ENCODE measurements around the gene TMEM242. TPM values are rescaled to one million over a fixed set of nuclear protein-coding genes. Genes with fewer than 3 reads are reported as not detected.

The TMEM242 gene
- polyA plus RNA-seq, 1 donor: 10.4 TPM

DNA sequence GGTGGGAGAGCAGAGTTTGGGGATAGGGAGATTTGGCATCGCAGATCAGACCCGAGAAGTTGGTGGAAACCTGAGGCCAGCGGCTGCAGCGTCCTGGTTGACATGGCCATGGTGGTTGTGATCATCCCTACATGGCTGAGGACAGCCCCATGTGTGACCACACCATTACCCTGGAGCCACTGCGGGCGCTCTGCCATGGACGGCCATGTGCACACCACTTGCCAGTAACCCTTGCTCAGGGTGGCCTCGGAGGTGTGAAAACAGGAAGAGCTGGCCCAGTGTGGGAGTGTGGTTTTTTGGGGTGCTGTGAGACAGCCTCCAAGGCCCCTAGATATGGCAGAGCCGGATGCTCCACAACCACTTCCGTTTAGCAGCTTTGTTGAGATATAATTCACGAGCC lies 64.4 kb downstream of the TMEM242 start:
- Histone ChIP-seq H3K9me3 (ENCODE audit: control insufficient read depth, low read depth, low read length) (no peaks in the 10 kb centered on the region), H3K36me3 (ENCODE audit: control insufficient read depth, insufficient read depth, low read length) (no peaks in the 10 kb centered on the region), H3K4me1 (ENCODE audit: control insufficient read depth, insufficient read depth, low read length) (no peaks in the 10 kb centered on the region), H3K4me3 (ENCODE audit: low read length) (no peak overlapping the region), H3K27ac (ENCODE audit: low read length) (no peak overlapping the region), H3K27me3 (ENCODE audit: control insufficient read depth, insufficient read depth, low read length) (no peaks in the 10 kb centered on the region)
- DNase-seq: no peak
- WGBS (ENCODE audit: insufficient coverage, low lambda C conversion rate): no CpG with 5 or more reads among the region's 11 CpGs

DNA sequence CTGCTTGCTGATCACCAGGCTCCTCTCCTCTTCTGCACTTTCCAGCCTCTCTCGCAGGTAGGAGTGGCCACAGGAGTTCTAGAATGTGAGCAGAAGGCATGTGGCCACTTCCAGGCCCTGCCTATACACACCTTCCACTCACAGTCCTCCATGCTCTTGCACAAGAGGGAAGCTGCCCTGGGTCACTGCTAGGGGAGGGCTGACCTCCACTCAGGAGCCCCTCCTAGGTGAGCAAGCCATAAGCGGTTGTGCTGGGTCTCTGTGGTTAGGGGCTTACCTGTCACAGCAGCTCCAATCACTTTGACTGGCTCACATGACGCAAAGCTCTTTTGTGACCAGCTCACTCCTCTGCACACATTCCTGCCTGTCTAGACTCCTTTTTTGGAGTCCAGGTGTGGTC lies 68.2 kb downstream of the TMEM242 start:
- DNase-seq: no peak
- Histone ChIP-seq H3K9me3 (ENCODE audit: control insufficient read depth, low read depth, low read length) (no peaks in the 10 kb centered on the region), H3K27ac (ENCODE audit: low read length) (no peak overlapping the region), H3K4me1 (ENCODE audit: control insufficient read depth, insufficient read depth, low read length) (no peaks in the 10 kb centered on the region), H3K4me3 (ENCODE audit: low read length) (no peak overlapping the region), H3K27me3 (ENCODE audit: control insufficient read depth, insufficient read depth, low read length) (peaks cover 2% of the 10 kb centered on the region), H3K36me3 (ENCODE audit: control insufficient read depth, insufficient read depth, low read length) (no peaks in the 10 kb centered on the region)
- WGBS (ENCODE audit: insufficient coverage, low lambda C conversion rate): no CpG with 5 or more reads among the region's 3 CpGs

DNA sequence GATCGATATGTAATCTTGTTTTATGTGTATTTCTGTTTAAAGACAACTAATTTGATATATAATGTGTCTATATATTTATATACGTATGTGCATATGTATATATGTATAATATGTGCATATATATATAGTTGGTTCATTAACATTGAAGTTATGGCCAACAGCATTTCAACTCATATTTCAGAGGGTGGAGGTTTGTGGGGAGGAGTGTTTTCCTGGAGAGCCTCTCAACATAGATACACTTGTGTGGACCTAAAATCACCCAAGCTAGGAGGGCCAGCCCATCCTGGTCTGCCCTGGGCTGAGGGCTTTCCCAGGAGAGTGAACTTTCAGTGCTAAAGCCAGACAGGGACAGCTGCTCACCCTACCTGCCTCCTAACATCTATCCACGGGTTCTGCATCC lies 68.8 kb downstream of the TMEM242 start:
- Histone ChIP-seq H3K4me3 (ENCODE audit: low read length) (no peak overlapping the region), H3K36me3 (ENCODE audit: control insufficient read depth, insufficient read depth, low read length) (no peaks in the 10 kb centered on the region), H3K27ac (ENCODE audit: low read length) (no peak overlapping the region), H3K9me3 (ENCODE audit: control insufficient read depth, low read depth, low read length) (no peaks in the 10 kb centered on the region), H3K4me1 (ENCODE audit: control insufficient read depth, insufficient read depth, low read length) (no peaks in the 10 kb centered on the region), H3K27me3 (ENCODE audit: control insufficient read depth, insufficient read depth, low read length) (peaks cover 2% of the 10 kb centered on the region)
- 100% methylated on average over 2 of the region's 3 CpGs for whole genome bisulfite sequencing (ENCODE audit: insufficient coverage, low lambda C conversion rate)
- DNase-seq: no peak

DNA sequence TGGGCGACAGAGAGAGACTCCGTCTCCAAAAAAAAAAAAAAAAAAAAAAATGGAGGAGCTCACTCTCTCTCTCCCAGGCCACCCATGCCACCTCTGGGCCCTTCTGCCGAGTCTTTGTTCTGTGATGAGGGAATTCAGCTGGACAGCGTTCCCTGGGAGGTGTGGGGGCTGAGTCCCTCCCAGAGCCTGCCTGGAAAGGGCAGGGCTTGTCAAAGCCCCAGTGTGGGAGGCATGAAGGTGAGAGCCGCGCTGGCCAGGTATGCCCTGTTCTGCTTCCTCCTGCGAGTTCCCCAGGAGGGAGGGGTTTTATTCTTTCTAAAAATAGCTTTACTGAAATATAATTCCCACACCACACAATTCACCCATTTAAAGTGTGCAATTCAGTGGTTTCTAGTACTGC lies 69.6 kb downstream of the TMEM242 start:
- H3K9me3 ChIP-seq (ENCODE audit: control insufficient read depth, low read depth, low read length): no peaks in the 10 kb centered on the region
- WGBS (ENCODE audit: insufficient coverage, low lambda C conversion rate): no CpG with 5 or more reads among the region's 7 CpGs
- H3K27ac ChIP-seq (ENCODE audit: low read length): no peak overlapping the region
- H3K36me3 ChIP-seq (ENCODE audit: control insufficient read depth, insufficient read depth, low read length): no peaks in the 10 kb centered on the region
- H3K4me3 ChIP-seq (ENCODE audit: low read length): no peak overlapping the region
- H3K4me1 ChIP-seq (ENCODE audit: control insufficient read depth, insufficient read depth, low read length): no peaks in the 10 kb centered on the region
- no peak for DNase-seq
- peaks cover 2% of the 10 kb centered on the region for H3K27me3 ChIP-seq (ENCODE audit: control insufficient read depth, insufficient read depth, low read length)

DNA sequence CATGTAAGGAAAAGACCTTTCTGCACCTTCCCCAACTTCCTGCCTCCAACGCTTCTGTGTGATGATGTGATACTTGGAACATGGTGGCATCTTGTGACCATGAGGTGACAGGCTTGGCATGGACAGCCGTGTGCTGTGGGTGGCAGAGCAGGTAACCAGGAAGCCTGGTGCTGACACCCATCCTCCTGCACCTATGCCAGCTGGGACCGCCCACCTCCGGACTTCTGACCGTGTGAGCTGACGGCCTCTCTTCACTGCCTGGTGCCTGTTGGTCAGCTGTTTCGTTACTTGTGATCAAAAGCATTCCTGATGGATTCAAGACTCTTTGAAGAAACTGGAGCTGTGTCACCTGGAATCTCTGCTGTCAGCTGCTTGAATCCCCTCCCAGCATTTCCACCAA lies 70.3 kb downstream of the TMEM242 start:
- H3K4me3 ChIP-seq (ENCODE audit: low read length): no peak overlapping the region
- peaks cover under 1% of the 10 kb centered on the region for H3K9me3 ChIP-seq (ENCODE audit: control insufficient read depth, low read depth, low read length)
- no peaks in the 10 kb centered on the region for H3K4me1 ChIP-seq (ENCODE audit: control insufficient read depth, insufficient read depth, low read length)
- no CpG with 5 or more reads among the region's 7 CpGs for WGBS (ENCODE audit: insufficient coverage, low lambda C conversion rate)
- H3K36me3 ChIP-seq (ENCODE audit: control insufficient read depth, insufficient read depth, low read length): no peaks in the 10 kb centered on the region
- no peak for DNase-seq
- peaks cover 2% of the 10 kb centered on the region for H3K27me3 ChIP-seq (ENCODE audit: control insufficient read depth, insufficient read depth, low read length)
- H3K27ac ChIP-seq (ENCODE audit: low read length): no peak overlapping the region

DNA sequence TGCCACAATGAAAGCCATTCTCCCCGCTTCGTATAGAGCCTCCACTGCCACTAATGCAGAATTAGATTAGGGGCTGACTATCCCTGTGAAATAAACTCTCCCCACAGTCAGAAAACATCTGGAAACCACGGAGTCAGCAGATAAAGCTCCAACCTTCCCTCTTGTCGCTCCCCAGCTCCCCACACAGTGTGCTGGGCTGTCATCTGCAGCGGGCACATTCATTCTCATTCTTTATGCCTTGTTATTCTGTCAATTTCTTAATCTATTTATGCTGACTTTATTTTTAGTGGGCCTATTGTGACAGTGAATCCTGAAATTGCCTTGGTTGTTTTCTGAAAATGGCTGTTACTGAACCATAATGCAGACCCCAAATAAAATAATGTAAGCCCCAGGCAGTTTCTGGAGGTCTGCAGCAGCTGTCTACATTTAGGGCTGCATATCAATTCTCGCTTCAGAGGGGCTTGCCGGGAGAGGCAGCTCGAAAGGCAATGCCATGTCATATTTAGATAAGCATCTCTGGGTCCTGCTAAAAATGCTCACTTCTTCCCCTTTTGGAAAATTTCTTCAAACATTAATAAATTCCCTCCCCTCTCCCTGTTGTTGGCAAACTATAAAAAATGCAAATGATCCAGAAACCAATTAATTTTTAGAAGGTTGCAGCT lies 71.6 kb downstream of the TMEM242 start:
- H3K4me3 ChIP-seq (ENCODE audit: low read length): no peak overlapping the region
- no peaks in the 10 kb centered on the region for H3K4me1 ChIP-seq (ENCODE audit: control insufficient read depth, insufficient read depth, low read length)
- H3K9me3 ChIP-seq (ENCODE audit: control insufficient read depth, low read depth, low read length): peaks cover 4% of the 10 kb centered on the region
- no peak overlapping the region for H3K27ac ChIP-seq (ENCODE audit: low read length)
- no peaks in the 10 kb centered on the region for H3K36me3 ChIP-seq (ENCODE audit: control insufficient read depth, insufficient read depth, low read length)
- peaks cover 2% of the 10 kb centered on the region for H3K27me3 ChIP-seq (ENCODE audit: control insufficient read depth, insufficient read depth, low read length)
- no peak for DNase-seq
- WGBS (ENCODE audit: insufficient coverage, low lambda C conversion rate): 90% methylated on average over 2 of the region's 8 CpGs

DNA sequence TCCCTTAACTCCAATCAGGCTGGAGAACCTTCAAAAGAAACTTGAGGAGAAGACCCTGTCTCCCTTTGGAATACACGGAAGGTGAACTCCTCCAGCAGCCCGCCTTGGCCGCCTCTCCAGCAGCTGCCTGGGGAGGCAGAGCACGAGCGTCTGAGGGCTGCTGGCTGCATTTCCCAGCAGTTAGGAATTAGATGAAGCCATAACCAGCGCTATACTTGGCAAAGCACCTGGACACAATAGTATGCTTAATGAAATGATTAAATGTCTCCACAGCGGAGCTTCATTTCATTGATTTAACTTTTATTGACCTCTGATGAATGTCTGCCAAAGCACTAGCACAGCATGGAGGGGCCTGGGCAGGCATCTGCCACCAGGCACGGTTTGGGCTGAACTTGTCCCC lies 73.5 kb downstream of the TMEM242 start:
- WGBS (ENCODE audit: insufficient coverage, low lambda C conversion rate): no CpG with 5 or more reads among the region's 8 CpGs
- H3K4me3 ChIP-seq (ENCODE audit: low read length): no peak overlapping the region
- no peaks in the 10 kb centered on the region for H3K36me3 ChIP-seq (ENCODE audit: control insufficient read depth, insufficient read depth, low read length)
- no peaks in the 10 kb centered on the region for H3K4me1 ChIP-seq (ENCODE audit: control insufficient read depth, insufficient read depth, low read length)
- H3K9me3 ChIP-seq (ENCODE audit: control insufficient read depth, low read depth, low read length): peaks cover 7% of the 10 kb centered on the region
- H3K27me3 ChIP-seq (ENCODE audit: control insufficient read depth, insufficient read depth, low read length): peaks cover 2% of the 10 kb centered on the region
- DNase-seq: no peak
- no peak overlapping the region for H3K27ac ChIP-seq (ENCODE audit: low read length)

DNA sequence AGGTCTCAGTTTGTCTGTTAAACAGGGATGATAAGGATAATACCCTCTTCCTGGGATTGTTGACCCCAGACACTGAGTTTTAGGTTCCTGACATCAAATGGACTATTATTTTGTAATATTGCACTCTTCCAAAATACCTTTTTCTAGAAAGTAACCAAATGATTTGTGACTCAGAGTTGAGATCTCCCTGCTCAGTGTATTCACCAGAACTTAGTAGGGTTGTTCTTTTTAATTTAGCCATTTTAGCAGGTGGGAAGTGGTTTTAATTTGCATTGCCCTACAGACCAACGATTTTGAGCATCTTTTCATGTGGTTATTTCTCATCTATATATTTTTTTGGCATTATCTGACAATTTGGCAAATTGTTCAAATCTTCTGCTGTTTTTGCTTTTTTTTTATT lies 75.1 kb downstream of the TMEM242 start:
- Histone ChIP-seq H3K27me3 (ENCODE audit: control insufficient read depth, insufficient read depth, low read length) (peaks cover 2% of the 10 kb centered on the region), H3K27ac (ENCODE audit: low read length) (no peak overlapping the region), H3K9me3 (ENCODE audit: control insufficient read depth, low read depth, low read length) (peaks cover 7% of the 10 kb centered on the region), H3K4me3 (ENCODE audit: low read length) (no peak overlapping the region), H3K4me1 (ENCODE audit: control insufficient read depth, insufficient read depth, low read length) (no peaks in the 10 kb centered on the region), H3K36me3 (ENCODE audit: control insufficient read depth, insufficient read depth, low read length) (no peaks in the 10 kb centered on the region)
- DNase-seq: no peak
- WGBS (ENCODE audit: insufficient coverage, low lambda C conversion rate): 60% methylated on average over 1 of the region's 1 CpG

DNA sequence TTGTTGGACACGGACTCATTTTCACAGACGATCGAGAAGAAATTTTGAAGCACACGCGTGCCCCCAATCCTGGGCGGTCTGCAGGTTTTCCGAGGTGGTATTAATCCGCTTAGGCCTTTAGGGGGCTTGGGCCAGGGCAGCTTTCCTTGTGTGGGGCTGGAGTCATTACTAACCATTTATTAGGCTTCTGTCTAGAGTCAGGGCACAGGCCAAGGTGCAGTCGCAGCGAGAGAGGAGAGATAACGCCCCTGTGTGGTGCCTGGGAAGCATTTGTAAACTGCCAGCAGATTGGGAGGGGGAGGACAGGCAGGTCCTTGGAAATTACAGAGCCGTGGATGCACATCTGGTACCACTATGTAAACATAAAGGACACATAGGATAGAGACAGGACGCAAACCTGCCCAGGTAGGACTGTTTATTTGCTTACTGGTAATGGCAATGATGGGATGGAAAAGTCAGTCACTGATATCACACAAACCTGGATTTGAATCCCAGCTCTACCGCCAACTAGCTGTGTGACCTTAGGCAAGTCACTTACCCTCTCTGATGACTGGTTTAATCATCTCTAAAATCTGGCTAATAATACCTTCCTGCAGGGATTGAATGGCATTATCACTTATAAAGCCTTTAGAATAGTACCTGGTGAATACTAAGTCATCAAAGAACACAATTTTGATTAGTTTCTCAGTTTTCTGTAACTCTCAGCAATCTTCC lies 76.4 kb downstream of the TMEM242 start:
- no CpG with 5 or more reads among the region's 14 CpGs for WGBS (ENCODE audit: insufficient coverage, low lambda C conversion rate)
- peak in 1 of 2 donors; percentile 36 for DNase-seq
- H3K27ac ChIP-seq (ENCODE audit: low read length): no peak overlapping the region
- H3K9me3 ChIP-seq (ENCODE audit: control insufficient read depth, low read depth, low read length): peaks cover 7% of the 10 kb centered on the region
- H3K36me3 ChIP-seq (ENCODE audit: control insufficient read depth, insufficient read depth, low read length): no peaks in the 10 kb centered on the region
- H3K27me3 ChIP-seq (ENCODE audit: control insufficient read depth, insufficient read depth, low read length): no peaks in the 10 kb centered on the region
- H3K4me3 ChIP-seq (ENCODE audit: low read length): no peak overlapping the region
- no peaks in the 10 kb centered on the region for H3K4me1 ChIP-seq (ENCODE audit: control insufficient read depth, insufficient read depth, low read length)

DNA sequence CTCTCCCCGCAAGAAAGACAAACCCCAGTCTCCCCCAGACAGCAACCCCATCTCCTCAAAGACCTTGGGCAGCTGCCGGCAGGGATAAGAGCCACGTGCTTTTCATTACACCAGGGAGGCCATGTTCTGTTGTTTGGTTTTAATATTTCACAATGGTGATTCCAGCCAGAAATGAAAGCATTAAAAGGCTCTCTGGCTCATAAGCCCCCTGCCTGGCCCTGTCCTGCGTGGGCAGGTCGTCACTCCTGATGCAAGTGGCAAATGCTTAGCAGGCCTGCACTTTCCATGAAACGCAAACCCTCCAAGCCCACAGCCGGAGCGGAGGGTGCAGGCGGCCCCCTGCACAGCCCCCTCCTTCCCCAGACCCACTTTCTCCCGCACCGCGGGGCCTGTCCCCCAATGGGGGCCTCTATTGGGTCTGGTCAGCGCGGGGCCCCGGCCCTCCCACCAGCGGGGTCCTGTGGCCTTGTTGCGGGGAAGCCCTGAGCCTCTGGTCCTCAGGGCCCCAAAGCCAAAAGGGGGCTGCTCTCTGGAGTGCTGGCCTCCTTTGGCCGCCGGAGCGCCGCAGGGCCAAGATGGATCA lies 77.2 kb downstream of the TMEM242 start:
- Histone ChIP-seq H3K27ac (ENCODE audit: low read length) (no peak overlapping the region), H3K4me1 (ENCODE audit: control insufficient read depth, insufficient read depth, low read length) (no peaks in the 10 kb centered on the region), H3K27me3 (ENCODE audit: control insufficient read depth, insufficient read depth, low read length) (no peaks in the 10 kb centered on the region), H3K9me3 (ENCODE audit: control insufficient read depth, low read depth, low read length) (peaks cover 11% of the 10 kb centered on the region), H3K36me3 (ENCODE audit: control insufficient read depth, insufficient read depth, low read length) (no peaks in the 10 kb centered on the region), H3K4me3 (ENCODE audit: low read length) (no peak overlapping the region)
- WGBS (ENCODE audit: insufficient coverage, low lambda C conversion rate): no CpG with 5 or more reads among the region's 21 CpGs
- no peak for DNase-seq

Data from large intestine (tissue), 3 donors.